Activated B cell treated with CpG ODN at 0.5 μM for 24 hours (primary cell): Measurements from ENCODE around the gene CDKN2AIP. TPM values are rescaled to one million over a fixed set of nuclear protein-coding genes. Genes with fewer than 3 reads are reported as not detected.

ENCODE experiments used
- ATAC-seq: fragments of 200-7000 bp; cut with Tn5 transposase; one replicate; pipeline ENCODE4 v1.10.0; 2021; ENCODE audit warnings: low read depth, mild to moderate bottlenecking, moderate library complexity
- CTCF ChIA-PET: fragments of 350-600 bp; sonication (Branson Sonifier 250); formaldehyde crosslinking; loops from one replicate; lab custom pipeline; 2021; ENCODE audit warnings: antibody characterized with exemption; lab: Charles Lee
- POLR2A ChIA-PET: fragments of 350-600 bp; sonication (Branson Sonifier 250); formaldehyde crosslinking; loops from one replicate; lab custom pipeline; 2021; ENCODE audit warnings: antibody characterized with exemption; lab: Charles Lee
- DNase-seq: peaks from one replicate; pipeline ENCODE4 v3.0.0; 2022
- H3K27ac Mint-ChIP-seq: one replicate; pipeline ENCODE4 v1.8.0; 2020; ENCODE audit warnings: mixed read lengths
- H3K27me3 Mint-ChIP-seq: one replicate; pipeline ENCODE4 v1.8.0; 2021; ENCODE audit warnings: mixed read lengths
- H3K36me3 Mint-ChIP-seq: one replicate; pipeline ENCODE4 v1.8.0; 2021; ENCODE audit warnings: low read depth, mixed read lengths
- H3K4me1 Mint-ChIP-seq: one replicate; pipeline ENCODE4 v1.8.0; 2021; ENCODE audit warnings: mixed read lengths
- H3K4me3 Mint-ChIP-seq: one replicate; pipeline ENCODE4 v1.8.0; 2020; ENCODE audit warnings: mild to moderate bottlenecking, mixed read lengths
- H3K9me3 Mint-ChIP-seq: one replicate; pipeline ENCODE4 v1.8.0; 2020; ENCODE audit warnings: mixed read lengths
- CTCF ChIP-seq: fragments of 200-600 bp; IDR thresholded peaks from one replicate; pipeline ENCODE4 v1.8.0; 2022; ENCODE audit warnings: antibody characterized with exemption, mild to moderate bottlenecking
- intact Hi-C: fragments of 100-400 bp; cut with micrococcal nuclease; formaldehyde crosslinking; loops from one replicate; pipeline ENCODE4 v1.15.1; 2024
- total RNA-seq: library from RNA; stranded (reverse); gene quantifications from 2 replicates; pipeline ENCODE4 v1.2.3, GENCODE V29; 2022

Gene CDKN2AIP
- total RNA-seq, 1 donor from 2014 or later = 21.8 TPM

GRCh38 chr4:183468210-183469095 is 24.0 kb downstream of the CDKN2AIP start:
- ATAC-seq (no peak), DNase-seq (no peak)
- no peak overlapping the region for H3K27ac Mint-ChIP-seq
- peaks cover 2% of the 10 kb centered on the region for H3K9me3 Mint-ChIP-seq
- H3K4me3 Mint-ChIP-seq = no peak overlapping the region
- no peaks in the 10 kb centered on the region for H3K36me3 Mint-ChIP-seq
- H3K27me3 Mint-ChIP-seq = no peaks in the 10 kb centered on the region
- intact Hi-C loops = no loop called here
- ChIA-PET POLR2A (interaction anchor here (1.0 kb wide), 1 partner anchor 11 kb away, joined by 6 read pairs; no protein-coding TSS in a partner anchor), CTCF (interaction anchor here (1.0 to 1.1 kb wide), 2 partner anchors 75 to 699 kb away, joined by 3 read pairs; no protein-coding TSS in a partner anchor)
- peaks cover 2% of the 10 kb centered on the region for H3K4me1 Mint-ChIP-seq
- no peak for TF ChIP-seq CTCF

GRCh38 chr4:183469285-183469684 is 24.8 kb downstream of the CDKN2AIP start:
- H3K27ac Mint-ChIP-seq = no peak overlapping the region
- intact Hi-C loops = no loop called here
- no peaks in the 10 kb centered on the region for H3K36me3 Mint-ChIP-seq
- H3K4me3 Mint-ChIP-seq = no peak overlapping the region
- ATAC-seq (no peak), DNase-seq (no peak)
- no peaks in the 10 kb centered on the region for H3K27me3 Mint-ChIP-seq
- ChIA-PET POLR2A (interaction anchor here (1.0 kb wide), 1 partner anchor 10 kb away, joined by 6 read pairs; no protein-coding TSS in a partner anchor), CTCF (interaction anchor here (1.0 to 1.1 kb wide), 2 partner anchors 74 to 698 kb away, joined by 3 read pairs; no protein-coding TSS in a partner anchor)
- H3K9me3 Mint-ChIP-seq = no peaks in the 10 kb centered on the region
- TF ChIP-seq CTCF = no peak
- peaks cover 2% of the 10 kb centered on the region for H3K4me1 Mint-ChIP-seq

- H3K27ac Mint-ChIP-seq = no peak overlapping the region
- POLR2A ChIA-PET = no interaction called here
- intact Hi-C loops = loop anchor here (5.0 kb wide), 1 partner anchor 1627 kb away; no protein-coding TSS in a partner anchor
- no peaks in the 10 kb centered on the region for H3K36me3 Mint-ChIP-seq
- H3K4me1 Mint-ChIP-seq = peaks cover 2% of the 10 kb centered on the region
- no peak overlapping the region for H3K4me3 Mint-ChIP-seq
- CTCF ChIA-PET = no interaction called here
- no peak for TF ChIP-seq CTCF
- no peaks in the 10 kb centered on the region for H3K27me3 Mint-ChIP-seq
- ATAC-seq = no peak
- H3K9me3 Mint-ChIP-seq = no peaks in the 10 kb centered on the region
- DNase-seq = no peak
Measured at GRCh38 chr4:183469936-183470335, 25.5 kb downstream of the CDKN2AIP start.

DNA sequence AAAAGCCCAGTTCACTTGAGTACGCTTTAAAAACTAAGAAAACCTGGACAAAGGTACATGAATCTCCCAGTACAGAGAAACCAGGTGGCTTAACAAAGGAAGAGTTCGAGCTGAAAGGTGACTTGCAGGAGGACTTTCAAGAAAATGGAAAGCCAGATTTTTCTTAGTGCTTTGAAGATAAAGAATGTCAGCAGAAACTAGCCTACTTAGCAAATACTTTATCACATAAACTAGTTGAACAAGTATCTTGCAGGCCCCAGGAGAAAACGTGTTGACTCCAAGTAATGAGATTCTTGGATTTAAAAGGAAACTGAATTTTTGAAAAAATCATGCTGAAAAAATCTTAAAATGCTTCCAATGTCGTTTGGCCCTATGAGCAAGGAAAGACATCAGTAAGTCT is 26.4 kb downstream of the CDKN2AIP start:
- ChIA-PET POLR2A (no interaction called here), CTCF (no interaction called here)
- Mint-ChIP-seq H3K27me3 (no peaks in the 10 kb centered on the region), H3K36me3 (no peaks in the 10 kb centered on the region), H3K4me1 (peaks cover 2% of the 10 kb centered on the region), H3K4me3 (no peak overlapping the region), H3K27ac (no peak overlapping the region), H3K9me3 (no peaks in the 10 kb centered on the region)
- intact Hi-C loops = loop anchor here (5.0 kb wide), 1 partner anchor 1626 kb away; no protein-coding TSS in a partner anchor
- DNase-seq (no peak), ATAC-seq (no peak)
- TF ChIP-seq CTCF = no peak
